ENCODE results near the gene MSS51. TPM values are rescaled to one million over a fixed set of nuclear protein-coding genes. Genes with fewer than 3 reads are reported as not detected.

Gene MSS51
- total RNA-seq, 1 experiment from 2014 or later = 2.3 TPM

DNA sequence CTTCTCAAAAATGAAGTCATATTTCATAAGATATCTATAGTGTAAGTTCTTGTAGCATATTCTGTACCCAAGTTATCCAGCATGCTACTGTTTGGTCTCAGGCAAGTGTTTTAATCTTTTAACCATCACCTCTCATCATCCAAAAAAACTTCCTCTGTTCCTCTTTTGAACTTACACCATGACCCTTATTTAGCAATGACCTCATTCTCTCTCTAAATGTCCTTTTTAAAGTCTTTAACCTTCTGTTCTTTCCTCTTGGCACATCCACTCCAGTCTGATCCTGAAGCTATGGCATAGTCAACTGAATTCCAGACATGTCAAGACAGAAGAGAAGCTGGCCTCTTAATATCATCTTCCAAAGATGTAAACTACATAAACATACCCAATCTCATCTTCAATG is 36.2 kb upstream of the MSS51 start:
- BruUV-seq (replicated peaks) = no TSS peak
- DNase-seq (ENCODE audit: low read depth, low spot score) = no peak
- peaks cover 32% of the 10 kb centered on the region for H3K36me3 ChIP-seq (ENCODE audit: control insufficient read depth, insufficient read depth, low read length)
- H3K4me3 ChIP-seq (ENCODE audit: low read depth in 2 of 2, low read length in 2 of 2) = no peak overlapping the region
- ChIA-PET CTCF (no interaction called here), POLR2A (no interaction called here)
- H3K27ac ChIP-seq (ENCODE audit: low read length) = no peak overlapping the region
- in situ Hi-C loops (cut with HindIII; ENCODE audit: low pct_unique_long_range_greater_than_20kb, low sequenced_read_pairs) (no loop called here), intact Hi-C loops (cut with micrococcal nuclease; ENCODE audit: unreplicated experiment) (no loop called here)
- no peaks in the 10 kb centered on the region for H3K27me3 ChIP-seq (ENCODE audit: control insufficient read depth, insufficient read depth, low read length)
- ATAC-seq = no peak
- TF ChIP-seq REST (IDR thresholded peaks at IDR 0.05; ENCODE audit: insufficient read depth in 1 of 2, low read depth in 2 of 2, low read length in 1 of 2) (no peak), TCF7L2 (IDR thresholded peaks at IDR 0.05; ENCODE audit: low read depth, low read length) (no peak), POLR2AphosphoS5 (IDR thresholded peaks at IDR 0.05; ENCODE audit: low read depth, low read length) (no peak), SIN3A (IDR thresholded peaks at IDR 0.05; ENCODE audit: borderline replicate concordance, insufficient read depth, low read depth, low read length) (no peak)
- TF ChIP-seq, protein P1, sequence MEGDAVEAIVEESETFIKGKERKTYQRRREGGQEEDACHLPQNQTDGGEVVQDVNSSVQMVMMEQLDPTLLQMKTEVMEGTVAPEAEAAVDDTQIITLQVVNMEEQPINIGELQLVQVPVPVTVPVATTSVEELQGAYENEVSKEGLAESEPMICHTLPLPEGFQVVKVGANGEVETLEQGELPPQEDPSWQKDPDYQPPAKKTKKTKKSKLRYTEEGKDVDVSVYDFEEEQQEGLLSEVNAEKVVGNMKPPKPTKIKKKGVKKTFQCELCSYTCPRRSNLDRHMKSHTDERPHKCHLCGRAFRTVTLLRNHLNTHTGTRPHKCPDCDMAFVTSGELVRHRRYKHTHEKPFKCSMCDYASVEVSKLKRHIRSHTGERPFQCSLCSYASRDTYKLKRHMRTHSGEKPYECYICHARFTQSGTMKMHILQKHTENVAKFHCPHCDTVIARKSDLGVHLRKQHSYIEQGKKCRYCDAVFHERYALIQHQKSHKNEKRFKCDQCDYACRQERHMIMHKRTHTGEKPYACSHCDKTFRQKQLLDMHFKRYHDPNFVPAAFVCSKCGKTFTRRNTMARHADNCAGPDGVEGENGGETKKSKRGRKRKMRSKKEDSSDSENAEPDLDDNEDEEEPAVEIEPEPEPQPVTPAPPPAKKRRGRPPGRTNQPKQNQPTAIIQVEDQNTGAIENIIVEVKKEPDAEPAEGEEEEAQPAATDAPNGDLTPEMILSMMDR (IDR thresholded peaks at IDR 0.05) = no peak
- no peaks in the 10 kb centered on the region for H3K4me1 ChIP-seq (ENCODE audit: control insufficient read depth, insufficient read depth, low read length)
- no peaks in the 10 kb centered on the region for H3K9me3 ChIP-seq (ENCODE audit: control insufficient read depth, insufficient read depth, low read depth, low read length)

DNA sequence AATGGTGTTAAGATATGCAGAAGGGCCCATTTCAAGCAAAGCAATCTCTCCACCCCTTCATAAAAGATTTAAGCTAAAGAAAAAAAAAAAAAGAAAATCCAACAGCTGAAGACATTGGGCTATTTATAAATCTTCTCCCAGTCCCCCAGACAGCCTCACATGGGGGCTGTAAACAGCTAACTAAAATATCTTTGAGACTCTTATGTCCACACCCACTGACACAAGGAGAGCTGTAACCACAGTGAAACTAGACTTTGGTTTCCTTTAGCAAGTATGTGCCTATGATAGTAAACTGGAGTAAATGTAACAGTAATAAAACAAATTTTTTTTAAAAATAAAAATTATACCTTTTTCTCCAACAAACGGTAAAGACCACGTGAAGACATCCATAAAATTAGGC is 33.8 kb upstream of the MSS51 start:
- peaks cover 31% of the 10 kb centered on the region for H3K36me3 ChIP-seq (ENCODE audit: control insufficient read depth, insufficient read depth, low read length)
- intact Hi-C loops (cut with micrococcal nuclease; ENCODE audit: unreplicated experiment) = no loop called here

More for the DNA sequence above, 33.8 kb upstream of the MSS51 start:
- CTCF ChIA-PET = no interaction called here
- no TSS peak for BruUV-seq (replicated peaks)
- Histone ChIP-seq H3K27ac (ENCODE audit: low read length) (no peak overlapping the region), H3K4me3 (ENCODE audit: low read depth in 2 of 2, low read length in 2 of 2) (no peak overlapping the region), H3K27me3 (ENCODE audit: control insufficient read depth, insufficient read depth, low read length) (no peaks in the 10 kb centered on the region), H3K4me1 (ENCODE audit: control insufficient read depth, insufficient read depth, low read length) (no peaks in the 10 kb centered on the region), H3K9me3 (ENCODE audit: control insufficient read depth, insufficient read depth, low read depth, low read length) (no peaks in the 10 kb centered on the region)
- ATAC-seq = no peak
- no peak for TF ChIP-seq REST (IDR thresholded peaks at IDR 0.05; ENCODE audit: insufficient read depth in 1 of 2, low read depth in 2 of 2, low read length in 1 of 2)
- TF ChIP-seq POLR2AphosphoS5 (IDR thresholded peaks at IDR 0.05; ENCODE audit: low read depth, low read length) = no peak
- no peak for TF ChIP-seq TCF7L2 (IDR thresholded peaks at IDR 0.05; ENCODE audit: low read depth, low read length)
- no peak for TF ChIP-seq SIN3A (IDR thresholded peaks at IDR 0.05; ENCODE audit: borderline replicate concordance, insufficient read depth, low read depth, low read length)
- TF ChIP-seq, protein P1 (IDR thresholded peaks at IDR 0.05) = no peak
- in situ Hi-C loops (cut with HindIII; ENCODE audit: low pct_unique_long_range_greater_than_20kb, low sequenced_read_pairs) = no loop called here
- DNase-seq (ENCODE audit: low read depth, low spot score) = no peak
- POLR2A ChIA-PET = interaction anchor here (0.6 kb wide), 1 partner anchor 499 kb away, joined by 4 read pairs; no protein-coding TSS in a partner anchor
